ENCODE measurements around the gene THADA. TPM values are rescaled to one million over a fixed set of nuclear protein-coding genes. Genes with fewer than 3 reads are reported as not detected.

Gene THADA
- total RNA-seq, 4 donors from 2014 or later: 35.7 to 49.2 (median 47.4) TPM

DNA sequence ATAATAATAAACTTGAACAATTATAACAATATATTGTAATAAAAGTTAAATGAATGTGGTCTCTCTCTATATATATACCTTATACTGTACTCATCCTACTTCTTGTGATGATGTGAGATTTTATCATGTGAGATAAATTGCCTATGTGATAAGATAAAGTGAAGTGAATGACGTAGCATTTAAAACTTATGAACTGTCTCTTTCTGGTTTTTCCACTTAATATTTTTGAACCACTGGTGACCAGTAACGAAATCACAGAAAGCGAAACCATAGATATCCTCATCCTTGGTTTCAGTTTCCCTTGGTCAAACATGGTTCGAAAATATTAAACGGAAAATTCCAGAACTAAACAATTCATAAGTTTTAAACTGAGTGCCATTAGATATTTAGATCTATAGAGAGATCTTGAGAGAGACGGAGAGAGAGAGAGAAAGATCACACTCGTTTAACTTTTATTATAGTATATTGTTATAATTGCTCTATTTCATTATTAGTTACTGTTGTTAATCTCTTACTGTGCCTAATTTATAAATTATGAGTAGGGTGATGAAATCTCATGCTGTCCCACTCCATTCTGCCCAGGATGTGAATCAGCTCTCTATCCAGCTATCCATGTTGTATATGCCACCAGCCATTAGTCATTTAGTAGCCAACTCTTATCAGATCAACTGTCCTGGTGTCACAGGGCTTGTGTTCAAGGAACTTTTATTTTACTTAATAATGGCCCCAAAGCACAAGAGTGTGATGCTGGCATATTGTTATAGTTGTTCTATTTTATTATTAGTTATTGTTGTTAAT lies 156.8 kb downstream of the THADA start:
- 86 to 89% methylated on average over 7 of the region's 7 CpGs for WGBS, 2 donors

GRCh38 chr2:43438342-43438741 lies 157.5 kb downstream of the THADA start:
- H3K27ac ChIP-seq: no peak overlapping the region
- H3K4me1 ChIP-seq: no peaks in the 10 kb centered on the region
- no peaks in the 10 kb centered on the region for H3K9me3 ChIP-seq
- H3K27me3 ChIP-seq: no peaks in the 10 kb centered on the region
- WGBS, 2 donors: 90 to 91% methylated on average over 3 of the region's 3 CpGs
- DNase-seq (ENCODE audit: low spot score in 2 of 2): no peak
- no peak overlapping the region for H3K4me3 ChIP-seq
- TF ChIP-seq POLR2A (IDR thresholded peaks at IDR 0.05) (no peak), EP300 (IDR thresholded peaks at IDR 0.05) (no peak)
- TF ChIP-seq, protein P1, sequence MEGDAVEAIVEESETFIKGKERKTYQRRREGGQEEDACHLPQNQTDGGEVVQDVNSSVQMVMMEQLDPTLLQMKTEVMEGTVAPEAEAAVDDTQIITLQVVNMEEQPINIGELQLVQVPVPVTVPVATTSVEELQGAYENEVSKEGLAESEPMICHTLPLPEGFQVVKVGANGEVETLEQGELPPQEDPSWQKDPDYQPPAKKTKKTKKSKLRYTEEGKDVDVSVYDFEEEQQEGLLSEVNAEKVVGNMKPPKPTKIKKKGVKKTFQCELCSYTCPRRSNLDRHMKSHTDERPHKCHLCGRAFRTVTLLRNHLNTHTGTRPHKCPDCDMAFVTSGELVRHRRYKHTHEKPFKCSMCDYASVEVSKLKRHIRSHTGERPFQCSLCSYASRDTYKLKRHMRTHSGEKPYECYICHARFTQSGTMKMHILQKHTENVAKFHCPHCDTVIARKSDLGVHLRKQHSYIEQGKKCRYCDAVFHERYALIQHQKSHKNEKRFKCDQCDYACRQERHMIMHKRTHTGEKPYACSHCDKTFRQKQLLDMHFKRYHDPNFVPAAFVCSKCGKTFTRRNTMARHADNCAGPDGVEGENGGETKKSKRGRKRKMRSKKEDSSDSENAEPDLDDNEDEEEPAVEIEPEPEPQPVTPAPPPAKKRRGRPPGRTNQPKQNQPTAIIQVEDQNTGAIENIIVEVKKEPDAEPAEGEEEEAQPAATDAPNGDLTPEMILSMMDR (IDR thresholded peaks at IDR 0.05): no peak
- peaks cover 0 to 6% (median 0%) of the 10 kb centered on the region in 3 donors for H3K36me3 ChIP-seq

More for the DNA sequence above, 156.8 kb downstream of the THADA start:
- H3K36me3 ChIP-seq: peaks cover 0 to 6% (median 0%) of the 10 kb centered on the region in 3 donors
- no peak for TF ChIP-seq EP300 (IDR thresholded peaks at IDR 0.05)
- TF ChIP-seq POLR2A (IDR thresholded peaks at IDR 0.05): no peak
- TF ChIP-seq, protein P1 (IDR thresholded peaks at IDR 0.05): no peak
- no peak overlapping the region for H3K4me3 ChIP-seq
- no peaks in the 10 kb centered on the region for H3K27me3 ChIP-seq
- no peak for DNase-seq (ENCODE audit: low spot score in 2 of 2)
- no peaks in the 10 kb centered on the region for H3K9me3 ChIP-seq
- no peak overlapping the region for H3K27ac ChIP-seq
- no peaks in the 10 kb centered on the region for H3K4me1 ChIP-seq

GRCh38 chr2:43437363-43437762 lies 158.5 kb downstream of the THADA start:
- Histone ChIP-seq H3K27me3 (no peaks in the 10 kb centered on the region), H3K27ac (no peak overlapping the region), H3K9me3 (no peaks in the 10 kb centered on the region), H3K4me3 (no peak overlapping the region), H3K4me1 (no peaks in the 10 kb centered on the region), H3K36me3 (peaks cover 0 to 6% (median 0%) of the 10 kb centered on the region in 3 donors)
- WGBS, 2 donors: 81 to 83% methylated on average over 2 of the region's 2 CpGs
- no peak for DNase-seq (ENCODE audit: low spot score in 2 of 2)
- no peak for TF ChIP-seq EP300 (IDR thresholded peaks at IDR 0.05)
- TF ChIP-seq, protein P1 (IDR thresholded peaks at IDR 0.05): no peak
- no peak for TF ChIP-seq POLR2A (IDR thresholded peaks at IDR 0.05)

DNA sequence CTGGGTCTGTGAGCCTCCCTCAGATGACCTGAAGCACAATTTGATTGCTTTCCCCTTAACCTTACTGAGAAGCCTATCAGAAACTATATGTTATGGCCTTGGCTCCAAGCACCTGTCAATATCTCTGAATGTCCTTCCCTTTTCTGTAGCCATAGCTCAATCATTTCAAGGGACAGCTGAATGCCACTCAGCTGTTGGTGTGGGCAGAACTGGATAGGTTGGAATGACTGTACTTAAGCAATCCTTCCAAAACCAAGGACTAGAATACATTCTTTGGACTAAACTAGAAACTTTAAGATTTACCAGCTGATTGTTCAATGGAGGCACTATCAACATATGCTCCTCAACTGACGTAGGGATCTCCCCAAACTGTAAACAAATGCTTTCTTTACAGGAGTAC lies 159.4 kb downstream of the THADA start:
- H3K4me3 ChIP-seq: no peak overlapping the region
- H3K9me3 ChIP-seq: no peaks in the 10 kb centered on the region
- H3K4me1 ChIP-seq: no peaks in the 10 kb centered on the region
- DNase-seq (ENCODE audit: low spot score in 2 of 2): no peak
- 90 to 100% methylated on average over 1 of the region's 1 CpG for WGBS, 2 donors
- H3K27ac ChIP-seq: no peak overlapping the region
- TF ChIP-seq, protein P1 (IDR thresholded peaks at IDR 0.05): no peak
- no peak for TF ChIP-seq EP300 (IDR thresholded peaks at IDR 0.05)
- no peak for TF ChIP-seq POLR2A (IDR thresholded peaks at IDR 0.05)
- peaks cover 0 to 6% (median 0%) of the 10 kb centered on the region in 3 donors for H3K36me3 ChIP-seq
- H3K27me3 ChIP-seq: no peaks in the 10 kb centered on the region

DNA sequence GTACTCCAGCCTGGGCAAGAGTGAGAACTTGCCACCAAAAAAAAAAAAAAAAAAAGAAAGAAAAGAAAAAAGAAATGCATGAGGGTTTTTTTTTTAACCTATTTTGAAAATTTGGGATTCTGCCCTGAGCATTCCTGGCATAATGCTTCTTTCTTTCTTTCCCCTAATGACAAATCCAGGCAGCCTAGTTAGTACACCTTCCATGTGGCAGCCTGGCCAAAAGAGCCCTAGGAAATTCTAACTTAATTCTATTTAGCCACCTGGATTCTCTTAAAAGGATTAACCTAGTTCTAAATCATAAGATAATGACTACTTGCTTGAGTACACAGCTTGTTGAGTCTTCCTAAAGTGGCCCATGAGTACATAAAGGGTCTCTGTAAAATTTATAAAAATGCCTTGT lies 160.1 kb downstream of the THADA start:
- Histone ChIP-seq H3K4me3 (no peak overlapping the region), H3K36me3 (peaks cover 0 to 6% (median 0%) of the 10 kb centered on the region in 3 donors), H3K4me1 (no peaks in the 10 kb centered on the region), H3K9me3 (no peaks in the 10 kb centered on the region), H3K27me3 (no peaks in the 10 kb centered on the region), H3K27ac (no peak overlapping the region)
- DNase-seq (ENCODE audit: low spot score in 2 of 2): no peak
- TF ChIP-seq, protein P1 (IDR thresholded peaks at IDR 0.05): no peak
- TF ChIP-seq POLR2A (IDR thresholded peaks at IDR 0.05) (no peak), EP300 (IDR thresholded peaks at IDR 0.05) (no peak)
